ENCODE results near the gene TMEM109. TPM values are rescaled to one million over a fixed set of nuclear protein-coding genes. Genes with fewer than 3 reads are reported as not detected.
A peak's percentile ranks its signal among the peaks of the same experiment; 100 is the strongest.

TMEM109 gene
- total and polyA plus RNA-seq, 9 of the 15 experiments (the other 6 are each of a cell fraction or from before 2014, with no cell fraction given): 9.2 to 71.3 (median 30.5) TPM

- whole genome bisulfite sequencing (ENCODE audit: insufficient coverage, low coverage, missing lambda C conversion rate): 5% methylated on average over 7 of the region's 7 CpGs
- peak overlapping the region; percentile 46; the same call in 2 of the 3 replicates for H3K27ac ChIP-seq (ENCODE audit: extremely low read depth, low read depth, low read length)
- no peaks in the 10 kb centered on the region for H3K9me1 ChIP-seq (ENCODE audit: control insufficient read depth, insufficient read depth, low read length)
- peak overlapping the region in 1 of 2 experiments; percentile 18; a peak in 1 of 4 replicates for H3K9ac ChIP-seq (ENCODE audit: insufficient read depth in 1 of 2, low read depth in 2 of 2, low read length in 2 of 2)
- H3K9me3 ChIP-seq (replicated peaks; ENCODE audit: control insufficient read depth, insufficient read depth, low read depth, low read length): no peaks in the 10 kb centered on the region
- no peak overlapping the region for H2AFZ ChIP-seq (ENCODE audit: low read depth, low read length)
- intact Hi-C loops (cut with micrococcal nuclease): no loop called here
- CTCF ChIA-PET (ENCODE audit: low intra/inter-chr PET ratio): interaction anchor here (2.3 kb wide), 1 partner anchor 60 kb away, joined by 12 read pairs; no protein-coding TSS in a partner anchor
- POLR2A ChIA-PET: interaction anchor here (0.7 to 1.9 kb wide), 5 partner anchors 14 to 51 kb away, joined by 3 to 7 read pairs (median 6); partner anchors contain the start of gene PTGDR2
- DNase-seq (ENCODE audit: extremely low read depth in 1 of 4, low spot score in 3 of 4) (peak; percentile 68 to 95 (median 80)), ATAC-seq (peak; percentile 92), FAIRE-seq (peak; percentile 91)
- no TSS peak for BruUV-seq (replicated peaks)
- no peaks in the 10 kb centered on the region for H3K79me2 ChIP-seq (ENCODE audit: control insufficient read depth, insufficient read depth, low read length)
- H3K36me3 ChIP-seq (ENCODE audit: control insufficient read depth, insufficient read depth, low read length): peaks cover 70% of the 10 kb centered on the region
- peaks cover 7 to 32% of the 10 kb centered on the region in 2 experiments for H3K4me1 ChIP-seq (replicated peaks in 1 of 2; ENCODE audit: control insufficient read depth in 2 of 2, insufficient read depth in 2 of 2, low read length in 2 of 2)
- H3K27me3 ChIP-seq (ENCODE audit: control insufficient read depth in 2 of 2, insufficient read depth in 2 of 2, low read length in 2 of 2): no peaks in the 10 kb centered on the region
- no peak overlapping the region for H3K4me3 ChIP-seq
- H4K20me1 ChIP-seq (replicated peaks; ENCODE audit: control insufficient read depth, insufficient read depth, low read length): peaks cover 23% of the 10 kb centered on the region
- in situ Hi-C loops (cut with MboI): loop anchor here (5.0 kb wide), 1 partner anchor 54 kb away; no protein-coding TSS in a partner anchor
- H3K4me2 ChIP-seq (ENCODE audit: insufficient read depth, low read length): peak overlapping the region; percentile 43; the same call in 1 of the 2 replicates
- TF ChIP-seq HDAC1 (IDR thresholded peaks at IDR 0.05): 0 out of 4 replicates have a peak, but pooled peaks of 1 of the 2 experiments have one; percentile 33
- TF ChIP-seq SMARCA5 (IDR thresholded peaks at IDR 0.05): no peak
- TF ChIP-seq RHOXF2B (CRISPR knock-in tag; conservative IDR thresholded peaks at IDR 0.05): no peak
- TF ChIP-seq SIRT6 (IDR thresholded peaks at IDR 0.05; ENCODE audit: low read depth, low read length): no peak
- no peak for TF ChIP-seq ZNF143 (CRISPR knock-in tag; IDR thresholded peaks at IDR 0.05)
- TF ChIP-seq ZNF3 (CRISPR knock-in tag; IDR thresholded peaks at IDR 0.05): no peak
- no peak for TF ChIP-seq ARID3B (CRISPR knock-in tag; IDR thresholded peaks at IDR 0.05; ENCODE audit: borderline replicate concordance)
- peak; percentile 66; the same call in 1 of the 2 replicates for TF ChIP-seq L3MBTL2 (IDR thresholded peaks at IDR 0.05)
- TF ChIP-seq KLF10 (CRISPR knock-in tag; IDR thresholded peaks at IDR 0.05): no peak
- TF ChIP-seq U2AF1 (optimal IDR thresholded peaks at IDR 0.05; ENCODE audit: low read depth, low read length): no peak
- no peak for TF ChIP-seq SNIP1 (IDR thresholded peaks at IDR 0.05; ENCODE audit: low read depth)
- TF ChIP-seq SMARCC2 (IDR thresholded peaks at IDR 0.05; ENCODE audit: low read depth): no peak
- TF ChIP-seq POU5F1 (IDR thresholded peaks at IDR 0.05; ENCODE audit: borderline replicate concordance, low read depth, low read length, partially characterized antibody): no peak
- no peak for TF ChIP-seq RBM39 (optimal IDR thresholded peaks at IDR 0.05; ENCODE audit: low read depth, low read length)
- no peak for TF ChIP-seq HNRNPL (IDR thresholded peaks at IDR 0.05; ENCODE audit: low read depth, low read length)
- peak; percentile 72 for TF ChIP-seq RNF2 (IDR thresholded peaks at IDR 0.05)
- no peak for TF ChIP-seq TEAD2 (tag; IDR thresholded peaks at IDR 0.05)
- TF ChIP-seq ZNF518B (CRISPR knock-in tag; IDR thresholded peaks at IDR 0.05): no peak
Observed at GRCh38 chr11:60891103-60891741, 22.7 kb upstream of the TMEM109 start.

Measured in K562 (cell line).